ENCODE measurements around the gene SGK1.
"Not testable (repeated sequence)": the region's sequence is repeated elsewhere in the genome, so short reads cannot be mapped to it uniquely, and the experiment has no call there.

SGK1 gene

GRCh38 chr6:134304381-134304780 lies 13.5 kb downstream of the SGK1 start:
- not testable (repeated sequence) for DNase-seq (ENCODE audit: low spot score)

- peak; percentile 91 for DNase-seq (ENCODE audit: low spot score)
These were observed 14.0 kb downstream of the SGK1 start for GRCh38 chr6:134303891-134304290.

- DNase-seq (ENCODE audit: low spot score): no peak
These were observed 18.7 kb downstream of the SGK1 start for GRCh38 chr6:134299236-134299635.

- DNase-seq (ENCODE audit: low spot score): no peak
These were observed 21.1 kb downstream of the SGK1 start for GRCh38 chr6:134296762-134297161.

DNA sequence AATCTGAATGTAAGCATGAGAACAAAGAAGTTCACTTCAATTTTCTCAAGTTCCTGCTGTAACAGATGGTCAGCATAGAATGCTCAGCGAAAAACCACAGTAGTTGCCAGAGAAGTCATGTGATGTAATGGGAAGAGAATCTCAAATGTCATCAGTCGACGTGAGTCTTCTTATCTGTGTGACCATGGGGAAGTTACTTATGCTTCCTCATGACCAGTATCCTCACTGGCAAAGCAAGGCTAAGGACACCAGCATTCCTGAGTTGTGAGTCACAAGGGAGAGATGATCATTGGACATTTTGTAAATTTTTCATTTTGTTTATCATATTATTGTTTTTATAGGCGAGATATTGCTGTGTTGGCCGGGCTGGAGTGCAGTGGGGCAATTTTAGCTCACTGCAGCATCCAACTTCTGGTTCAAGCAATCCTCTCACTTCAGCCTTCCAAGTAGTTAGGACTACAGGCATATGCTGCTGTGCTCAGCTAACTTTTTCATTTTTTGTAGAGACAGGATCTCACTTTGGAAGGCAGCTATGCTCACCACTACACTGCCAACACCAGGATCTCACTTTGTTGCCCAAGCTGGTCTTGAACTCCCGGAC lies 21.9 kb downstream of the SGK1 start:
- DNase-seq (ENCODE audit: low spot score): peak; percentile 91

GRCh38 chr6:134293659-134294161 lies 24.2 kb downstream of the SGK1 start:
- DNase-seq (ENCODE audit: low spot score): no peak

DNA sequence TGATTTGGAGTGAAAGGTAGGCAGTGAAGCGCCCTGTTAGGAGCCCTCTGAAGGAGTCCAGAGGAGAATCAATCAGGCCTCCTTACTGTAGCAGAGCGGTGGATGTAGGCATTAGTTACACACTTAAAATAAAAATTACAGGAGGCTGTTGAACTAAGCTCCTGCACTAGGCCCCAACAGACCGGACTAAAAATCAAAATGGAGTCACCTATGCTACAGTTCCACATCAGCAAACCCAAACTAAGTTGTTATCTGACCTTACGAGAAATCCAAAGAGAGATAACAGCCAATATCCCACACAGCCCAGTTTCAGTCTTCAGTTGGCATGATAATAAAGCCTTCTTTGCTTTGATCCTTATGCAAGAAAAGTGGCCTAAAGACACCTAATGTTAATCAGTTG lies 26.8 kb downstream of the SGK1 start:
- DNase-seq (ENCODE audit: low spot score): no peak

- DNase-seq (ENCODE audit: low spot score): no peak
These were observed 28.7 kb downstream of the SGK1 start for GRCh38 chr6:134289204-134289575.

DNA sequence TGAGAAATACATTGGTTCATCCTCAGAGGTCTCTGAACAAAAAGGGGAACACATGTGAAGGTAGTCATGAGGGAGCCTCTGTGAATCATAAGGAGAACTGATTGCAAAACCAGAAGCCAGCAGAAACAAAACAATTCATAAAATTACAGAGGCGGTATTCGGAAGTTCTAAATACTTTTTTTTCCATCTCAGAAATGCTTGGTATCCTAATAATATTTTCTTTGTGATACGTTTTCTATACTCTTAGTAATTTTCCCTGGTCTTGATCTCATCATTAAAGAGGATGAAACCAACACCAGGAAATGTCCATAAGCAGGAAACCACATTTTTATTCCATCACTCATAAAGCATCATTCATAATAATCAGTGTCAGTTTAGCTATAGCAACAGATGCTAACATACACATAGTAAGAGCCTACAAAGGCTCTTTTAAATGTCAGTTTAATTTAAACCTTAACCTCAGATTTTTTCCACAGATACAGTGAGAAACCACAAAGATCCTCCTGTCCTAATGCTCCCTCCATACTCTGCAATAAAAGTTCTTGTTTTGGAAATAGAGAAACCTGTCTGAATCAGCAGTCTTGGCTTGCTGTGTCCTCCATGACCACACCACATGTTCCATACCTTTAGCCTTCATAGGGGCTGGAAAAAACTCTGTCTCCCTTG lies 29.2 kb downstream of the SGK1 start:
- DNase-seq (ENCODE audit: low spot score): peak; percentile 82

GRCh38 chr6:134287859-134288537 lies 29.9 kb downstream of the SGK1 start:
- no peak for DNase-seq (ENCODE audit: low spot score)

DNA sequence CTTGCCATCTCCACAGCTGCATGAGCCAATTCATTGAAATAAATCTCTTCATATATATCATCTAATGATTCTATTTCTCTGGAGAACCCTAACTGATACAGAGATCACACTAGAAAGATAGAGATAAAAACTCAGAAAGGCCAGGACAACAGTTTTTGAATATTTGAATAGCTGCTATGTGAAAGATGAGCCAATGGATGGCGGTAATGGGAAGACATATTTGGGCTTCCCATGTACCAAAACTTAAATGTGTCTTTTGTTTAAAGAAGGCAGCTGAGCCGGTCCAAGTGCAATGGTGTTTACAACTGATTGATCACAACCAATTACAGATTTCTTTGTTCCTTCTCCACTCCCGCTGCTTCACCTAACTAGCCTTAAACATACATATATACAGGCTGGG lies 35.1 kb downstream of the SGK1 start:
- DNase-seq (ENCODE audit: low spot score): no peak

- DNase-seq (ENCODE audit: low spot score): no peak
These were observed 36.5 kb downstream of the SGK1 start for GRCh38 chr6:134281388-134281787.

GRCh38 chr6:134278000-134278399 lies 39.9 kb downstream of the SGK1 start:
- DNase-seq (ENCODE audit: low spot score): no peak

- DNase-seq (ENCODE audit: low spot score): not testable (repeated sequence)
These were observed 41.0 kb downstream of the SGK1 start for GRCh38 chr6:134276891-134277377.

- DNase-seq (ENCODE audit: low spot score): no peak
These were observed 45.5 kb downstream of the SGK1 start for GRCh38 chr6:134272374-134272773.

DNA sequence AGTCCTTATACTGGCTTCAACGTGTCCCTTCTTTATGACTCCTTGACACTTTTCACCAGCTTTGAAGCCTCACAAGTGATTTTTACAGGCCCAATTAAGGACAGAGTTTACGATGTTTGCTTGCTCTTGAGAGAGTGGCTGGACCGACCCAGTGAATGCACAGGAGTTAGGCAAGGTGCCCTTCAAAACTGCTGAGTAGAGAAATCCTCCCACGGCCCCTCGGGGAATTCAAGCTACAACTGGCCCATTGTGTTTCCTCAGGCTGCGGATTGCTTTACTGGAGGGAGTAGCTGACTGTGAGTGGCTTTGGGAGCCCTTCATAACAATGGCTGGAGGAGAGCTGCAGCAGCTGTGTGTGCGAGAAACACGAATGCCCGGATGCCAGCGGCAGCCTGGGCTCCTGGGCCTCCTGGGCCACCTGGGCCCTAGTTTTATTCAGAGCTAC lies 50.0 kb downstream of the SGK1 start:
- peak; percentile 88 for DNase-seq (ENCODE audit: low spot score)

GRCh38 chr6:134266776-134267175 lies 51.1 kb downstream of the SGK1 start:
- DNase-seq (ENCODE audit: low spot score): no peak

DNA sequence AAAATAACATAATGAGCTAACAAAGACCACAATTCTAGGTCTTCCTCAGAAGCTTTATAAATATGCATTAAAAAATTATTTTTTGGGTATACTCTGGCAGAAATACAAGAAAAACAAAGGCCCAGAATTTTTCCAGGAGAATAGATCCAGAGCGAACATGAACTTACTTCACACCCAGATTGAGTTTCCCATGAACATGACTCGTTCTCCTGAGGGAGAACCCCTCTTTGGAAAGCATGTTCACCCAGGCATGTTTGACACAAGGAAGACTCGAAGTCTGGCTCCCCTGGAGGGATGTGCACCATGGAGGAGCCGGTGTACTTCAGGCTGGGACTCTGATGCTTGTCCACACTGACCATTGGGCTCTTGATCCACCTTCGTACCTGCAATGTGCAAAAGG lies 56.1 kb downstream of the SGK1 start:
- no peak for DNase-seq (ENCODE audit: low spot score)

DNA sequence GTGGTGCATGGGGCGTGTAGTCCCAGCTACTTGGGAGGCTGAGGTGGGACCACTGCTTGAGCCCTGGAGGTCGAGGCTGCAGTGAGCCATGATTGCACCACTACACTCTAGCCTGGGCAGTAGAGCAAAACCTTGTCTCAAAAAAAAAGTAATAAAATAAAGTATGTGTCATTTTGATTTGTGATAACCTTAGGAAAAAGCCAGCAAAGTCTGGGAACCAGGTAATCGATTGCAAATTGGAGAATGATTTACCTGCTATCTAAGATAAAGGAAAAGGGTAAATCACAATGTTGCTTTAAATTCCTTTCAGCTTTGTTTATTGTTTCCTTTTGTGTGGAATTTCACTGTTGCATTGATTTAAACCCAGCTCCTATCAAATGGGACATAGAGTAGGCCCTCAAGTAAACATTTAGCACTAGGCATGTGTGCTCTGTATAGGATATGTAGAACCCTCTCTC lies 59.0 kb downstream of the SGK1 start:
- DNase-seq (ENCODE audit: low spot score): no peak

DNA sequence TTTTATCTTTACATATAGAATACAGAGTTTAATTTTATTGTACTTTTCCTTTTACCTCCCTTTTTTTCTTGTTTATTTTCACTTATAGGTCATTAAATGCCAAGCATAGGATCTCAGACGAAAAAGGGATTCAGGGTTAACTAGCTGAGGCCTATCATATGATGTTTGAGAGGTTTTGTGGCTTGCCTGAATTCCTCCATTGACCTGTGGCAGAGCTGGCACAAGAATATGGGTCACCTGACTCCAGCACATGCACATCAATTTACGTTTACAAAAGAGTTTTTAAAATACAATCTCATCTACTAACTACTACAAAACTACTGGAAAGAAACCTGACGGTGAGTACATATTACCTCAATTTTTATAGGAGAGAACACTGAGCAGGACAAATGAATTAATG lies 60.4 kb downstream of the SGK1 start:
- DNase-seq (ENCODE audit: low spot score): no peak

- DNase-seq (ENCODE audit: low spot score): no peak
These were observed 61.0 kb downstream of the SGK1 start for GRCh38 chr6:134256862-134257261.

DNA sequence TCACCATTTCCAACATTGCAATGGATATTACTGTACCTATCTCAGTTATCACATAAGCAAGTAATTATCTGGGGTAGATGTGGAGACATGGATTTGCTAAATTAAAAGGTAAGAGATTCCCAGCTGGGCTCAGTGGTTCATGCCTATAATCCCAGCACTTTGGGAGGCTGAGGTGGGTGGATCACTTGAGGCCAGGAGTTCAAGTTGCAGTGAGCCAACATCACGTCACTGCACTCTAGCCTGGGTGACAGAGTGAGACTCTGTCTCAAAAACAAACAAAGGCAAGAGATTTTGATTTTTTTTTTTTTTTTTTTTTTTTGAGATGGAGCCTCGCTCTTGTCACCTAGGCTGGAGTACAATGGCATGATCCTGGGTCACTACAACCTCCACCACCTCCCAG lies 62.6 kb downstream of the SGK1 start:
- not testable (repeated sequence) for DNase-seq (ENCODE audit: low spot score)

DNA sequence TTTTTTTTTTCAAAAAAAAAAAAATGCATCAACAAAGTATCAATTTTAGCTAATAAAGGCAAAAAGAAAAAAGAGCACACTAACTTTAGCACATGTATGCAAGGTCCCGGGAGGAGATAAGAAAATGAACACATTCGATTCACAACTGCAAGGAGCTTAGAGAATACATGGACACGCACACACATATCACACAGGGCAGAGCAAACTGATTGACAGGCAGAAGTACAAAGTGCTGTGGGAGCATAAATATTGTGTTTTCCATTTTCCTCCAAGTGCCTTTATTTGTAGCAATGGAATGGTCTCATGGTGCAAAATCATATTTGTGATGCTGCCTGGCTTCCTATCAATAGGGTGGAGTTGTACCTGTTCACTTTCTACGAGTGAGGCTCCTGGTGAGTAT lies 63.8 kb downstream of the SGK1 start:
- DNase-seq (ENCODE audit: low spot score): no peak
